ENCODE data around the gene KLHDC8B. TPM values are rescaled to one million over a fixed set of nuclear protein-coding genes. Genes with fewer than 3 reads are reported as not detected.

The KLHDC8B gene
- total and polyA plus RNA-seq, 2 of the 4 experiments (the other 2 are of a cell fraction) = 16.3 to 16.5 TPM

DNA sequence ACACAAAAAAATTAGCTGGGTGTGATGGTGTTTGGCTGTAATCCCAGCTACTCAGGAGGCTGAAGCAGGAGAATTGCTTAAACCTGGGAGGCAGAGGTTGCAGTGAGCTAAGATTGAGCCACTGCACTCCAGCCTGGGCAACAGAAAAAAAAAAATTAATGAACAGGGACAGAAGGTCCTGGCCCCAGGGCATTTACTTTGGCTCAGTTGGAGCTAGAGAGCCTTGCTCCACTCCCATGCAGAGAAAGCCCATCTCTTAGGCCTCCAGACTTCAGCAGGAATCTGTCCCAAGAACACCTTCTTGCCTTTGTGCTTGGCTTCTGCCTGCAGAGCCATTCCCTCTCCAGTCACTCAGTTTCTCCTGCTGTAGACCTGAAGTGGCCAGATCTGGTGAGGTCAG, 8.7 kb downstream of the KLHDC8B start:
- H3K4ac ChIP-seq (ENCODE audit: low read depth, low read length) = no peak overlapping the region
- H3K36me3 ChIP-seq (ENCODE audit: control insufficient read depth, insufficient read depth, low read length) = peaks cover 12% of the 10 kb centered on the region; the same call in 1 of the 2 replicates
- no peak overlapping the region for H2BK120ac ChIP-seq (ENCODE audit: low read depth, low read length)
- ChIA-PET CTCF (interaction anchor here (2.2 kb wide), 1 partner anchor 9 kb away, joined by 6 read pairs; the partner anchor contains the start of gene KLHDC8B), POLR2A (ENCODE audit: unreplicated experiment) (interaction anchor here (0.6 kb wide), 1 partner anchor 264 kb away, joined by 5 read pairs; no protein-coding TSS in a partner anchor)
- H2BK20ac ChIP-seq (ENCODE audit: low read depth, low read length) = no peak overlapping the region
- H2AK5ac ChIP-seq (ENCODE audit: low read depth, low read length) = no peak overlapping the region
- no peak overlapping the region for H2AK9ac ChIP-seq (replicated peaks; ENCODE audit: low read depth, low read length, poor library complexity)
- no peak overlapping the region for H2BK5ac ChIP-seq (ENCODE audit: low read depth, low read length, poor library complexity, severe bottlenecking)
- H2AFZ ChIP-seq (replicated peaks; ENCODE audit: low read length, poor library complexity) = no peak overlapping the region
- H3K27ac ChIP-seq (ENCODE audit: insufficient read depth, low read length) = no peak overlapping the region
- no peak overlapping the region for H3K56ac ChIP-seq (ENCODE audit: extremely low read depth, insufficient read depth, low read length)
- TF ChIP-seq MAFK (IDR thresholded peaks at IDR 0.05; ENCODE audit: low read depth, low read length) (no peak), RFX5 (IDR thresholded peaks at IDR 0.05; ENCODE audit: low read depth, low read length) (no peak), CHD1 (IDR thresholded peaks at IDR 0.05; ENCODE audit: low read depth, low read length) (no peak), POLR2A (IDR thresholded peaks at IDR 0.05; ENCODE audit: low read depth, low read length) (no peak), MAZ (IDR thresholded peaks at IDR 0.05; ENCODE audit: borderline replicate concordance, low read depth, low read length) (no peak), NFE2L2 (IDR thresholded peaks at IDR 0.05; ENCODE audit: low read depth, low read length) (no peak), FOS (IDR thresholded peaks at IDR 0.05; ENCODE audit: low read depth, low read length) (no peak), BHLHE40 (IDR thresholded peaks at IDR 0.05; ENCODE audit: low read depth, low read length) (no peak)
- TF ChIP-seq, protein P1, sequence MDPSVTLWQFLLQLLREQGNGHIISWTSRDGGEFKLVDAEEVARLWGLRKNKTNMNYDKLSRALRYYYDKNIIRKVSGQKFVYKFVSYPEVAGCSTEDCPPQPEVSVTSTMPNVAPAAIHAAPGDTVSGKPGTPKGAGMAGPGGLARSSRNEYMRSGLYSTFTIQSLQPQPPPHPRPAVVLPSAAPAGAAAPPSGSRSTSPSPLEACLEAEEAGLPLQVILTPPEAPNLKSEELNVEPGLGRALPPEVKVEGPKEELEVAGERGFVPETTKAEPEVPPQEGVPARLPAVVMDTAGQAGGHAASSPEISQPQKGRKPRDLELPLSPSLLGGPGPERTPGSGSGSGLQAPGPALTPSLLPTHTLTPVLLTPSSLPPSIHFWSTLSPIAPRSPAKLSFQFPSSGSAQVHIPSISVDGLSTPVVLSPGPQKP (IDR thresholded peaks at IDR 0.05; ENCODE audit: borderline replicate concordance, low read depth, low read length) = no peak
- no peak overlapping the region for H3K4me3 ChIP-seq (ENCODE audit: insufficient read depth, low read depth, low read length)
- intact Hi-C loops (cut with micrococcal nuclease) = no loop called here
- H3K4me1 ChIP-seq (ENCODE audit: control insufficient read depth, insufficient read depth, low read length) = no peaks in the 10 kb centered on the region
- no peak overlapping the region for H4K91ac ChIP-seq (ENCODE audit: insufficient read depth, low read depth, low read length)
- H3K14ac ChIP-seq (replicated peaks; ENCODE audit: low read depth, low read length) = no peak overlapping the region
- ATAC-seq (ENCODE audit: low read depth) = no peak
- H3K9me3 ChIP-seq (ENCODE audit: control insufficient read depth, insufficient read depth, low read length) = no peaks in the 10 kb centered on the region
- no peak overlapping the region for H4K8ac ChIP-seq (ENCODE audit: low read depth in 2 of 2, low read length in 2 of 2)
- dilution Hi-C loops (cut with HindIII; ENCODE audit: low sequenced_read_pairs, unreplicated experiment) = no loop called here
- 0 out of 4 replicates have a peak, but pooled peaks cover 0 to 4% of the 10 kb centered on the region in 2 experiments for H3K79me1 ChIP-seq (ENCODE audit: low read depth in 1 of 2, low read length in 2 of 2)
- no peaks in the 10 kb centered on the region for H3K27me3 ChIP-seq (ENCODE audit: control insufficient read depth, insufficient read depth, low read length)
- no peak overlapping the region for H2BK15ac ChIP-seq (ENCODE audit: low read depth, low read length)
- DNase-seq = no peak
- H3K4me2 ChIP-seq (ENCODE audit: low read depth, low read length) = no peak overlapping the region
- H3K23ac ChIP-seq (ENCODE audit: low read depth, low read length) = no peak overlapping the region
- BruUV-seq (replicated peaks) = no TSS peak
- no peak overlapping the region for H4K5ac ChIP-seq (ENCODE audit: low read depth, low read length)
- H3K18ac ChIP-seq (ENCODE audit: low read depth, low read length) = no peak overlapping the region
- in situ Hi-C loops (cut with MboI; ENCODE audit: low sequenced_read_pairs) = no loop called here
- no peaks in the 10 kb centered on the region for H3K9me1 ChIP-seq (ENCODE audit: insufficient read depth, low read length)
- no peaks in the 10 kb centered on the region for H4K20me1 ChIP-seq (ENCODE audit: insufficient read depth, low read length)
- no peak overlapping the region for H3K9ac ChIP-seq (ENCODE audit: low read depth, low read length)
